Sciatic nerve (tissue), 2 donors: ENCODE data around the gene AKR1C8. TPM values are rescaled to one million over a fixed set of nuclear protein-coding genes. Genes with fewer than 3 reads are reported as not detected.
"Not testable (repeated sequence)": the region's sequence is repeated elsewhere in the genome, so short reads cannot be mapped to it uniquely, and the experiment has no call there.

Source experiments
- ATAC-seq: fragments of 200-7000 bp; cut with Tn5 transposase; one replicate; pipeline ENCODE4 v1.9.1; 2020; ENCODE audit warnings: mild to moderate bottlenecking, moderate library complexity
- DNase-seq: peaks from one replicate; pipeline ENCODE4 v3.0.0-alpha.2; 2020; ENCODE audit warnings: low spot score
- intact Hi-C: fragments of 100-400 bp; cut with DNase I; formaldehyde crosslinking; loops from one replicate; pipeline ENCODE4 v1.14.2; 2022
- total RNA-seq: library from RNA; stranded (reverse); fragmentation: NEBNext Ultra II Directional; extraction: Animal tissue kit (Norgen Biotek cat#: 25700); gene quantifications from one replicate; pipeline ENCODE4 v1.2.1, GENCODE V29; 2021
- donor health status: DM: no; HTN: no; CAD: no.
- donor health status: DM: no; HTN: no; CAD: no.

The AKR1C8 gene
- total RNA-seq, 1 donor from 2014 or later, result 0.94 TPM

DNA sequence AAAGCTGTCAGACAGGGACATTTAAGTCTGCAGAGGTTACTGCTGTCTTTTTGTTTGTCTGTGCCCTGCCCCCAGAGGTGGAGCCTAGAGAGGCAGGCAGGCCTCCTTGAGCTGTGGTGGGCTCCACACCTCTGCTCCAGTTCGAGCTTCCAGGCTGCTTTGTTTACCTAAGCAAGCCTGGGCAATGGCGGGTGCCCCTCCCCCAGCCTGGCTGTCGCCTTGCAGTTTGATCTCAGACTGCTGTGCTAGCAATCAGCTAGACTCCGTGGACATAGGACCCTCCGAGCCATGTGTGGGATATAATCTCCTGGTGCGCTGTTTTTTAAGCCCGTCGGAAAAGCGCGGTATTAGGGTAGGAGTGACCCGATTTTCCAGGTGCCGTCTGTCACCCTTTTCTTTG, 4.4 kb downstream of the AKR1C8 start:
- intact Hi-C loops, ATAC-seq, DNase-seq: not testable (repeated sequence)

DNA sequence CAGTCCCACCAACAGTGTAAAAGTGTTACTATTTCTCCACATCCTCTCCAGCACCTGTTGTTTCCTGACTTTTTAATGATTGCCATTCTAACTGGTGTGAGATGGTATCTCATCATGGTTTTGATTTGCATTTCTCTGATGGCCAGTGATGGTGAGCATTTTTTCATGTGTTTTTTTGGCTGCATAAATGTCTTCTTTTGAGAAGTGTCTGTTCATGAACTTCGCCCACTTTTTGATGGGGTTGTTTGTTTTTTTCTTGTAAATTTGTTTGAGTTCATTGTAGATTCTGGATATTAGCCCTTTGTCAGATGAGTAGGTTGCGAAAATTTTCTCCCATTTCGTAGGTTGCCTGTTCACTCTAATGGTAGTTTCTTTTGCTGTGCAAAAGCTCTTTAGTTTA, 9.4 kb downstream of the AKR1C8 start:
- ATAC-seq, result not testable (repeated sequence)

DNA sequence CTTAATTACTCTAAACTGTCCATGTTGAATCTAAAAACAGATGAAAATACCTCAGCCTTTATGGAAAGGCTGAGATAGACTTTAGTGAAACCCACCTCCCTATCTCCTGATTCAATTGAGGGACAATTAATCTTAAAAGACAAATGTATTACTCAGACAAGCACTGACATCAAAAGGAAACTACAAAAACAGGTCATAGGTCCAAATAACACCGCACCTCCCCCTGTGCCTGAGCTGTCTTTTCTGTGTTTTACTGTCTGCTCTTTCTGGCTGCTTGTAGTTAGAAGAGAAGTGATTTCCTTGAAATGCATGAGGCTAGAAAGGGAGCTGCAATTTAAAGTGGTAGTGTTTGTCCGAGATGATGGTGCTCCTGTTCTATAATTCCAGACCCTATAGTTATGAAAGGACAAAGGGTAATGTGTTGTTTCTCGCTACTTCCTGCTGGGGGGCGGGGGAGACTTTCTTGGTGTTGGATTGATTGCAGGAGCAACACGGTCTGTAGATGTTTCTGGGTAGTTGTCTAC, 16.0 kb downstream of the AKR1C8 start:
- DNase-seq (no peak), ATAC-seq (no peak)
- intact Hi-C loops, result no loop called here

More for the DNA sequence above, 9.4 kb downstream of the AKR1C8 start:
- DNase-seq, intact Hi-C loops: not testable (repeated sequence)

DNA sequence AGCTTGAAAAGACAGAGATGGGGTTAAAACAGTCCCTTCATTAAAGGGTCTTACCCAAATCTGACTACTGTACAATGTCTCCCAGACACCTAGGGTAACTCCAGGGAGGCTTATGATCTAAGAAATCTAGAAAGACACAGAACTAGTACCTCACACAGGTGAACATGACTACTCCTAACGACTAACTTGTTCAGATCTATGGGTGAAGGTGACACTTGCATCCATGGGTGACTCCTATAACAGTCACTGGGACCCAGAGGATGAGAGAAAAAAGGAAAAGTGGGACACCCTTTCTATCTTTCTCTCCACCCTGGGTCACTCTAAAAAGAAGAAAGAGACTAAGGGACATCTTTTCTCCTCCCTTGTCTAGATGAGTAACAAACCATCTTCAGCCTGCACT, 19.2 kb downstream of the AKR1C8 start:
- intact Hi-C loops, result no loop called here
- no peak for ATAC-seq
- DNase-seq, result no peak

DNA sequence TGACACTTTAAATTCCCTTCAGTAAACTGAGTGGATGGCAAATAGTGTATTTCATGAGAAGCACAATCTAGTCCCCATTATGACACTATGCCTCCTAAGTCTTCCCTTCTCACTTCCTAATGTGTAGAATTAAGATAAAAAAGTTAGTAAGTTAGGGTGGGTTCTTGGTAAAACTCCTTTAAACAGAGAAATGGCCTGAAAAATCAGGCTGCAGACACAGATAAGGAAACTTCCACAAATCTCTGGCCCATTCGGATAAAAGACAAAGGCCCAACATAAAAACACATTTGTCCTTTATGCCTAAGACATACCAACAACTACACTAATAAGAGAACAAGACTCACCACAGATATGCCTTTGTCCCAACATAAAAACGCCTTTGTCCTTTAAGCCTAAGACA, 21.5 kb downstream of the AKR1C8 start:
- no peak for ATAC-seq

DNA sequence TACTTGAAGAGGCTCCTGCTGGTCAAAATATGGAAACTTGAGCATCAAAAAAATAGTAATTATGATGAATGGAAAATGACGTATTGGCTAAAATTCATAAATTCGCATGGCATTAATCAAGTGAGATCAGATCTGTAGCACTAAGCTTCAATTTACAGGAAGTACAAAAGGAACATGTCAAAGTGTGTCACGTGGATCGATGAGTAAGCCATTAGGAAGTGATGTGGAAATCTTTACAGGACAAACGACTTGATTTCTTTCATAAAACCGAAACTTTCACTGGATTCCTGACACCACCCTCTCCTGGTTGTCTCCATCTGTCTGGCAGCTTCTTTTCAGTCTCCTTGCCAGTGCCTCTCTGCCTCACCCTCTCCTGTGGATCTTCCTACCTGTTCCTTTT, 25.8 kb downstream of the AKR1C8 start:
- ATAC-seq (no peak), DNase-seq (no peak)
- intact Hi-C loops, result no loop called here

More for the DNA sequence above, 21.5 kb downstream of the AKR1C8 start:
- intact Hi-C loops, result no loop called here
- no peak for DNase-seq

DNA sequence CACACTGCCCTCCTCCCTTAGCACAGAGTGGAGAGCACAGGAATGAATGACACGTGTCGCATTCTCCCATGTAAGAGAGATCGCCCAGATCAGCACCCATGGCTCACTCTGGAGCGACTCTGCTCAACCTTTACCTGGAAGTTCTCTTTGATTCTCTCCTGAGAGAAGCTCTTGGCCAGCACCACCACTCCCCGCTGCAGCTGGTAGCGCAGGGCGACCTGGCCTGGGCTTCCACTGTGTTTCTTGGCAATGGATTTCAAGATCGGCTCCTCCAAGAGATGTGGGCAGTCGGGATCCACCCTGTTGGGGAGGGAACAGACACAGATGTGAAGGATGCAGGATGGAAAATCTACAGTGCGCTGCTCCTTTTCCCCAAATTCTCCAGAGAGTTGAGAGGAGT, 27.4 kb downstream of the AKR1C8 start:
- no peak for ATAC-seq
- intact Hi-C loops, result no loop called here
- DNase-seq, result no peak

DNA sequence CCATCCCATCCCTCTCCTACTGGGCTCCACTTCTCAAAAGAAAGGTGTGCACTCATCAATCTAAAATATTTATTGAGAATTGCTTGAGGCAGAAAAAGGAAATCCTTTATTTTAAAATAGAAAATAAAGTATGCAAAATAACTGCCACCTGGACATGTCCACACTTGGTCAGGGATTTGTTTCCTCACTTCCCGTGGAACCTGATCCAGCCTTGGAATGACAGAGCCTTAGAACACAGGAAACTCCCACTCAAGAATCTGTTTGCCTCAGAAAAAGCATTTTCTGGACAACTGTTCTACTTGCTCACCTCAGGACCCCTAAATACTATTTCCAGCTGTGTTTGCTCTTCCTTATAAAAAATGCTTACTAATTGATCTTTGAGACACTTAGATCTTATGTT, 29.0 kb downstream of the AKR1C8 start:
- no peak for ATAC-seq
- DNase-seq, result no peak
- intact Hi-C loops, result no loop called here

DNA sequence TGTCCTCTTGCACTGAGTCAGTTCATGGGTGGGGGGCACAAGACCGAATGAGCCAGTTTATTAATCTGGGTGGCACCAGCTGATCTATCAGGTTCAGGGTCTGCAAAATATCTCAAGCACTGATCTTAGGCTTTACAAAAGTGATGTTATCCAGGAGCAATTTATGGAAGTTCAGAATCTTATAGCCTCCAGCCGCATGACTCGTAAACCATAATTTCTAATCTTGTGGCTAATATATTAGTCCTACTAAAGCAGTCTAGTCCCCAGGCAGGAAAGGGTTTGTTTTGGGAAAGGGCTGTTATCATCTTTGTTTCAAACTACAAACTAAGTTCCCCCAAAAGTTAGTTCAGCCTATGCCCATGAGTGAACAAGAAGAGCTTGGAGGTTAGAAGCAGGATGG, 33.9 kb downstream of the AKR1C8 start:
- DNase-seq, result no peak
- no peak for ATAC-seq
- intact Hi-C loops, result no loop called here

DNA sequence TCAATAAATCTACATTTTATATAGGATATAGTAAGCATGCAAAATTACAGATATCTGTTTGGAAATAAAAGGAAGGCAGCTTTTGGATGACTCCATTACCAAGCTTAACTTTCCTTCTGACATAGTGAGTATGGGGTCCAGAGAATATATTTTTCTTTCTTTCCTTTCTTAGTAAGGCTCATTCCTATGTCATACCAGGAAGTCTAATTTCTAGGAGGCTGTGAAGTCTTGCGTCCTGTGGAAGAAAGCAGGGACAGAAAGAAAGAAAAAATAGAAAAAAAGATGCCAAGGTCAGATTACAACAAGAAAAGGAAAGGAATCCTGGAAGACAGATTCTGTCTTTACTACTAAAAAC, 36.3 kb downstream of the AKR1C8 start:
- DNase-seq (no peak), ATAC-seq (no peak)
- intact Hi-C loops, result no loop called here

DNA sequence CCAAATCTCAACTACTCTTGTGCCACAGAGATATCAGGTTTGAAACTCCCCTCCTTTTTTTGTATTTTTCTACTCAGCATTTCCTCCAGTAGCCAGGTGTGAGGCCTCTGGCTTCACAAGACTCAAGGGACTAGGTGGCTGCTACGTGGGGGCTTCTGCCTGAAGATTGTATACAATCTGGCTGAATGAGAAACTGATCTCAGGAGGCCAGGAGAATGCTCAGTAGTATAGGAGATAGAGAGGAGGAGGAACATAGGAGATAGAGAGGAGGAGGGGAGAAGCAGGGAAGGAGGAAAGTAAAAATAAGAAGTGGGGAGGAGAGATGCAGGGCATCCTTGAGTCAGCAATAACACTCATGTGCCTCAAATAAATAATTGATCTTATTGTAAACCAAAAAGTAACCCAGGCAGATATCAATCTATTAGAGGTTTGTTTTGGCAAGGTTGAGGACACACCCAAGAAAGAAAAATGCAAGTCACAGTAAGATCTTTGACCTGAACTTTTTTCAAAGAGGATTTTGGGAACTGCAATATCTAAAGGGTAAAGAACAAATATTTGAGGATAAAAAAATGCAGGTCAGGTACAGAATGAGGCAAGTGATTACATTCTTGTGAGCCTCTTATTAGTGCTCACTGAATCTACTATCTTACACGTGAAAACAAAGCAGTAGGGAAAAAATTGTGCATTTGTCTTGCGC, 36.8 kb downstream of the AKR1C8 start:
- no peak for ATAC-seq

DNA sequence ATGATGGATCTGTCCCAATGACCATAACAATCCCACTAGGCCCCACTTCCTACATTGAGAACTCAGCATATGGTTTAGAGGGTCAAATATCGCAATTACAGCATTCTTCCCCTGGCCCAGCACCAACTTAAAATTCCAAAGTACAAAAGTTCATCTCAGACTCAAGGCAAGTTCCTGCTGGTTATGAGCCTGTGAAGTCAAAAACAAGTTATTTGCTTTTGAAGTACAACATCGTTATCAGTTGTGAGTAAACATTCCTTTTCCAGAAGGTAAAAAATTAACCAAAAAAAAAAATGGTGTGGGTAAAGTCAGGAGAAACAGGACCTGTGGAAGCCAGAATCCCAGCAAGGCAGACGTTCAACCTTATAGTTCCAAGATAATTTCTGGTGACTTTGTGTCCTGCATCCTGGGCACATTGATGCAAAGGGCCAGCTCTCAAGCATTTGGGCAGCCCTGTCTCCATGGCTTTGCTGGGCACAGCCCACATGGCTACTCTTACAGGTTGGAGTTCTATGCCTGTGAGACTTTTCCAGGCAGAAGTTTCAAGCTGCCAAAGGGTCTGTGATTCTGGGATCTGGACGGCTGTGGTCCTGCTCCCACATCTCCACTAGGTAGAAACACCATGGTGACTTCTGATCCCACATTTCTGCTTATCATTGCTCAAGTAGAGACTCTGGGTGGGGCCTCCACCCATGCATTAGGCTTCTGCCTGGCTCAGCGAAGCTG, 37.5 kb downstream of the AKR1C8 start:
- intact Hi-C loops, result no loop called here
- no peak for ATAC-seq
- DNase-seq, result no peak

More for the DNA sequence above, 36.8 kb downstream of the AKR1C8 start:
- DNase-seq, result no peak
- intact Hi-C loops, result no loop called here

DNA sequence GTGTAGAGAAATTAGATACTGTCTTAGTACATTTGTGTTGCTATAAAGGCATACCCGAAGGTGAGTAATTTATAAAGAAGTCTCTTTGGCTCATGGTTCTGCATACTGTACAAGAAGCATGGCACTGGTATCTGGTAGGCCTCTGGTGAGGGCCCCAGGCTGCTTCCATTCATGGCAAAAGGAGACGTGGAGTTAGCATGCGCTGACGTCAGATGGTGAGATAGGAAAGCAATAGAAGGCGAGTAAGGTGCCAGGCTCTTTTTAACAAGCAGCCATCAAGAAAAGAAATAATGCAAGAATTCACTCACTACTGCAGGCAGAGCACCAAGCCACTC, 38.1 kb downstream of the AKR1C8 start:
- intact Hi-C loops, result no loop called here

DNA sequence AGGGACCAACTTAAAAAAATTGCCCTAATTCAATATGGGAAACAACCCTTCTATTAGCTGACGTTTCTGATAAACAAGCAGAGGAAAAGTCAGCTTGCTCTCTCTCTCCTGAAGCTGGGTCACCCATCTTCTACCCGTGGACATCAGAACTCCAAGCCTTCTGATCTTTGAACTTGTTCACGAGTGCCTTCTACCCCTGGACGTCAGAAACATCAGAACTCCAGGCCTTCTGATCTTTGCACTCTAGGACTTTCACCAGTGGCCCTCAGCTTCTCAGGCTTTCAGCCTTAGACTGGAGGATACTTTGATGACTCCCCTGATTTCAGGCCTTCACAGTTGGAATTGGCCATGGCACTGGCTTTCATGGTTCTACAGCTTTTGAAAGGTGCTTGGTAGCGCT, 41.8 kb downstream of the AKR1C8 start:
- no peak for ATAC-seq
- intact Hi-C loops, result no loop called here
- DNase-seq, result no peak

More for the DNA sequence above, 38.1 kb downstream of the AKR1C8 start:
- ATAC-seq, result no peak
- DNase-seq, result no peak

DNA sequence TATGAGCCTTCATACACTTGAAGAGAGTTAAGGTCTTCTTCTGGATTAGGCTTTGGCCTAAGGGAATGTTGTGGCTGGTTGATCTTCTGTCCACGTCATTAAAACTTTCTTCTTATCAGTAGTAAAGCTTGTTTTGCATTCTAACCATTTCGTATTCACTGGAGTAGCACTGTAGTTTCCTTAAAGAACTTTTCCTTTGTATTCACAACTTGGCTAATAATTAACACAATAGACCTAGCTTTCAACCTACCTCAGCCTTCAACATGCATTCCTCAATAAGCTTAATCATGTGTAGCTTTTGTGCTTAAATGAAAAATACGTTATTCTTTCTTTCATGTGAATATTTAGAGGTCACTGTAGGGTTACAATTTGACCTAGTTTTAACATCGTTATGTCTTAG, 42.8 kb downstream of the AKR1C8 start:
- no peak for ATAC-seq
- intact Hi-C loops, result no loop called here

DNA sequence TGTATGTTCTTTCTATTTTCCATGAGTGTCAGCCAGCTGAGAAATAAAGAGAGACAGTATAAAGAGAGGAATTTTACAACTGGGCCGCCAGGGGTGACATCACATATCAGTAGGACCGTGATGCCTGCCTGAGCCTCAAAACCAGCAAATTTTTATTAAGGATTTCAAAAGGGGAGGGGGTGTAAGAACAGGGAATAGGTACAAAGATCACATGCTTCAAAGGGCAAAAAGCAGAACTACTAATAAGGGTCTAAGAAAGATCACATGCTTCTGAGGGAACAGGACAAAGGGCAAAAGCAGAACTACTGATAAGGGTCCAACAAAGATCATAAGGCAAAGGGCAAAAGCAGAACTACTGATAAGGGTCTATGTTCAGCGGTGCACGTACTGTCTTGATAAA, 47.3 kb downstream of the AKR1C8 start:
- ATAC-seq, intact Hi-C loops, DNase-seq: not testable (repeated sequence)

More for the DNA sequence above, 42.8 kb downstream of the AKR1C8 start:
- DNase-seq, result no peak

DNA sequence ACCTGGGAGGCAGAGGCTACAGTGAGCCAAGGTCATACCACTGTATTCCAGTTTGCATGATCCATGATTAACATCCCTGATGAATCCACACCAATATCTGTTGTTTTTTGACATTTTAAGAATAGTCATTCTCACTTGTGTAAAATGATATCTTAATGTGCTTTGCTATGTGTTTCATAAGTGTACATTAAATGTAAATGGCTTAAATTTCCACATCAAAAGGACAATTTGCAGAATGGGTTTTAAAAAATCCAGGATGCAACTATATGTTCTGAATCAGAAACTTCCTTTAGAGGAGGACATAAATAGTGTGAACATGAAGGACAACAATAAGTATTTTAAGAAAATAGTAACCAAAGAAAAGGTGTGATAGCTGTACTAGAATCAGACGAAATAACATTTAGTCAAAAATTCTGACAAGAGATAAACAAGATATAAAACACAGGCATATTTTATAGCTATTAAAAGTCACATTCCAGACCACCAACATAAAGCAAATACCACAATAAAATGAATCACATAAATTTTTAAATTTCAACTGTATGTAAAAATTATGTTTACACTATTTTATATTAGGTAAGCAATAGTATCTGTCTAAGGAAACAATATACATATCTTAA, 48.4 kb downstream of the AKR1C8 start:
- intact Hi-C loops, result no loop called here
- no peak for DNase-seq
- ATAC-seq, result no peak

DNA sequence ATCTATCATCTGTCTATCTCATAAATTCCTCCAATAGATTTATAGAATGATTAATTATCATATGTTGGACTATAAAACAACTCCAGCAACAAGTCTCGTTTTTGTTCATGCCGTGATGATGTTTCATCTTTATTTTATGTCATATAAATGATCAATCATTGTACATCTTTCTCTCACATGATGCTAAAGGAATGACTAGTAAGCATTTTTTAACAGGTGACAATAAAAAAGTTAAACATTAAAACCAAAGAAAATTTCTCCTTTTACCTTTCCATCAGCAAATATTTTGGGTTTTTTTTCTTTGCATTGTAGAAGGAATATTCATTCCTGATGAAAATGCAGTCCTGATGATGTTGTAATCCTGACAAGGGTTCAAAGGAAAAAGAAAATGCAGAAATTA, 49.4 kb downstream of the AKR1C8 start:
- intact Hi-C loops, result no loop called here
- DNase-seq (no peak), ATAC-seq (no peak)

DNA sequence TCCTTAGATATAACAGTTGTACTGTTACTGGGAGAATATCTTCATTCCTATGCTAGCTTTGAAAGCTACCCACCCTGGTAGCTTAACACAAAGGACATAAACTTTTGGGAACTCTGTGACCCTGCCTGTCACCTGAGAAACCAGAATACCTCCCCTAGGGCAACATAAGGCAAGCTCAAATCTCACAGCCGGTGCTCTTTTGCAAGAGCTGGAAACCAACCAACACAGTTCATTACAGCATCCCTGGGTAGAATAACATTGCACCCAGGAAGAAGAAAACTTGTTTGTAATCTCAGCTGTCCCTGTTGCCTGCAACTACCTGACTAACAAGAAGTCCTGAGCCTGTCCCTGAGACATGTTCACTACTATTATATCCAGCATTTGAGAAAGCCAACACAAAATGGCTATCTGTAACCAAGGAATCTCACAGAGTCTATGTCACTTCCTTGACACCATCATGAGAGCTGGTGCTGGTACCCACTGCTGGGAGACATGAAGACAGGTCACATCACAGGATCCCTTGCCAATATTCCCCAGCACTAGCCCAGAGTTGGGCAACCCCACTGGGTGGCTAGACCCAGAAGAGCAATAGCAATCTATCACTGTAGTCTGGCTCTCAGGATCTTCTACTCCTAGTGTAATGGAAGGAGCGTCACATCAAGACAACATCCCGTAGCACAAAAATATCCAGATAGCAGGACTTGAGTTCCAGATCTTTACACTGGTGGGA, 59.5 kb downstream of the AKR1C8 start:
- DNase-seq, result no peak
- intact Hi-C loops, result no loop called here
- no peak for ATAC-seq

DNA sequence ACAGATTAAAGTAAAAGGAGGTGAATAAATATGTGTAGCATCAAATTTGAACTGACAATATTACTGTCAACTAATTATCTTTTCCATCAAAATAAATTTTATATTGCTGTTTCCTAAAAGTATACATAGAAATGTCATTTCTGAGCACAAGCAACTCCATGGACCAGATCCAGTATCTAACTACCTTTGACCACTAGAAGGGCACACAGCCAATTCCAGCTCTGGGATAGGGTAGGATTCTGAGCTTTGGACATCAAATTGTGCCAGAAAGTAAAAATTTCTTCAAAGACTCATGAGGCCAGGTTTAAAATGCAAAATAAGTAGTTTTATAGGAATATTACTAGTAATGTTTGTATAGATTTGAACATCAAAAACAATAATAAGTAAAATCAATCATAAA, 61.1 kb downstream of the AKR1C8 start:
- ATAC-seq (no peak), DNase-seq (no peak)
- intact Hi-C loops, result no loop called here
